HG03064 (cell line): ENCODE results near the gene DIP2B.
"Not testable (repeated sequence)": the region's sequence is repeated elsewhere in the genome, so short reads cannot be mapped to it uniquely, and the experiment has no call there.

Experiments
- ATAC-seq: cut with Tn5 transposase; IDR thresholded peaks from one replicate; pipeline ENCODE4 v1.9.1; 2021; ENCODE audit warnings: low read depth; ENCODE audit not compliant: unreplicated experiment

DIP2B gene

DNA sequence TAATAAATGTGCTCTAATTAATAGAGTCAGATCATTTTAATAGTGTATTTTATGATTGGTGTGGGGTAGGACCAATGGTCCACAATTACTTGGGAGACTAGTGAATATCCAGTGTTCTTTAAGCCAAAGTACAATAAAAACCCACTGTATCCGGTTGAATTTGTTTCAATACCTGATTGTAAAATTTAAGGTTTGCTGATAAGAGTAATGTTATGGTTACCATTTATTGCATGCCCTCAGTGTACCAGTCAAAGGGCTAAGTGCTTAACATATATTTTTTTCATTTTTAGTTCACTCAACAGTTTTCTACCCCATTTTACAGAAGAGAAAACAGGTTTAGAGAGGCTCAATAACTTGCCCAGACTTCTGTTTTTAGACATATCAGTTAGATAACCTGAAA, 161.2 kb downstream of the DIP2B start:
- ATAC-seq: no peak

- ATAC-seq: no peak
Measured at GRCh38 chr12:50672158-50672557, 167.4 kb downstream of the DIP2B start.

DNA sequence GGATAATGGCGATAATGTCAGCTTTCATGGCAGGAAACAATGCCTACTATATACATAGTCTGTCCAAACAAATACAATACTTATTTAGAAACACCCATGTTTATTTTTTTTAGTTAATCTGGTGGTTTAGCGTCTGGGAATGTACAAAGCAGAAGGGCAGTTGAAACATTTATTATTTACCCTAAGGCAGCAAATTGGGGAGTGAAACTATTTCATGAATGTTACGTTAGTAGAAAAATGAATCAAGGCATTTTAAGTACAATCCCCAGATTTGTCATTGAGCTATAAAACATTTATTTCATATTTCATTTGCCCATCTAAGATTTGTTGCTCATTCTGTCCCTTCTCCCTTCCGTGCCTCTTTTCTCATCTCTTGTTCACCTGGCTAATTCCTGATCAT, 172.0 kb downstream of the DIP2B start:
- ATAC-seq: no peak

DNA sequence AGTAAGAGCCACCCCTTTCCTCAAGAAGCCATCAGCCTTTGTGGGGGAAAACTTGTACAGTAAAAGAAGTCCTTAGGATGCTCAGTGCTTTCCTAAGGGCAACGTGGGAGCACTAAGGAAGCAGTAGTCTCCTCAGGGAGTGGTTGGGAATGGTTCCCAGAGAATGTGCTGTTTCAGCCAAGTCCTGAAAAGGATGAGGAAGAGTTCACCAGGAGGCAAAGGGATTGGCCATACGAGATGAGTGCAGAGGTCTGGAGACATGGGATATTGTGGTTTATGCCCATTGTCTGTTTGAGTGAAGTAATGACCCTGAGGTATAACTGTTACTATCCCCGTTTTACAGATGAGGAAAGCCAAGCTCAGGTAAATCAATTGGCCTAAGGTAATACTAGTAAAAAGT, 173.1 kb downstream of the DIP2B start:
- no peak for ATAC-seq

DNA sequence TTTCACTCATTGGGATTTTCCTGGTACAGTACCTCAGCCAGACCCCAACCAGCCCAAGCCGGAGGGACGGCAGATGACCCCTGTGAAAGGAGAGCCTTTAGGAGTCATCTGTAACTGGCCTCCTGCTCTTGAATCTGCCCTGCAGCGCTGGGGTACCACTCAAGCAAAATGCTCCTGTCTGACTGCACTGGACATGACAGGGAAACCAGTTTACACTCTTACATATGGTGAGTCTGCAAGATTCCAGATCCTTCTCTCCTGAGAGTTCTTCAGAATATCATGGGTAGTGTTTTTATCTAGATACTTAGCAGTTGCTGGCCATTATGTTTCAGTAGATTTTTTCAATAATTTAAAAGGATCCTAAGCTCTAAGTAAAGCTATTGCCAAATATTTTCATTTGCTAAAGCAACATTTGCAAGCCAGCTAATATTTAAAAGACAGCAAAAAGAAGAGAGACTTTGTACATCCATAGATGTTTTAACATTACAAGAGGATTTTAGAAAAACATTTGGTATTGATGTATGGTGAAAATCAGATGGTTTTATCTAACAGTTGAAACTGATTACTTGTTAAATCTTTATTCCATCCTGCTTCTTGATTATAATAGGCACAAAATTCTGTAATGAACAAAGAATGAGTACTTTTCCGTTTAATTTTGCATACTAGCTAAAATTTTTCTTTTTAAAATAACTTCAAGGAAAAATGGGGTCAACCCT, 174.0 kb downstream of the DIP2B start:
- ATAC-seq: no peak

DNA sequence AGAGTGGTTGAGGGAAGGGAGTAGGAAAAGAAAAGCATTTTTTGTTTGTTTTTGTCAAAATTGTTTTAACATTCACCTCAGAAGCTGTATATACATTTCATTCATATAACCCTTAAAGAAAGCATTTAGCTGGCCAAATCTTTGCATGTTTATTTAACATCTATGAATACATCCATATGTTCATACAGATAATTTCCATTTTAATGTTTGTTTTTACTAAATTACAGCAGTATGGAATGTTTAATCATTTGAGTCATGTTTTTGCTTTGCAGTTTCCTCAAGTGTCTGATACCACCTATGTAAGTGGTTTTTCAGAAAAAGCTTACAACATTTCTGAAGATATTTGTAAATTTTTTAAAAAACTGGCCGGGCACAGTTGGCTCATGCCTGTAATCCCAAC, 174.8 kb downstream of the DIP2B start:
- no peak for ATAC-seq

GRCh38 chr12:50681064-50681463, 176.3 kb downstream of the DIP2B start:
- ATAC-seq: not testable (repeated sequence)

- ATAC-seq: no peak
Measured at GRCh38 chr12:50685641-50686040, 180.9 kb downstream of the DIP2B start.

- ATAC-seq: no peak
Measured at GRCh38 chr12:50686406-50686805, 181.6 kb downstream of the DIP2B start.

DNA sequence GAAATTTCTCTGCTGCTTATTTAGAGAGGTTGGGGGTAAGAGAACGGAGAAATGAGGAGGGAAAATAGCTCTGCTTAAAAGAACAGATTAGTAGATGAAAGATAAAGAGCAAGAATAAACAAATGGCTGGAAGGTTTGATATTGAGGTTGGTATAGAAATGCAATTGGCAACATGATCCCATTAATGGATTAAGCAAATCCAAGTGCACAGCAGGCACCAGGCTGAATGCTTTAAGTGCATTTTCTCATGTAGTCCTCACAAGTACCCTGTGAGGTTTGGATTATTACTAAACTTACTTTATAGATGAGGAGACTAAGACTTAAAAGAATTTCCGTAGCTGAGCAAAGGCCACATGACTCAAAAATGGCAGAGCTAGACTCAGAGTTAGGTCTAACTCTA, 182.2 kb downstream of the DIP2B start:
- no peak for ATAC-seq

DNA sequence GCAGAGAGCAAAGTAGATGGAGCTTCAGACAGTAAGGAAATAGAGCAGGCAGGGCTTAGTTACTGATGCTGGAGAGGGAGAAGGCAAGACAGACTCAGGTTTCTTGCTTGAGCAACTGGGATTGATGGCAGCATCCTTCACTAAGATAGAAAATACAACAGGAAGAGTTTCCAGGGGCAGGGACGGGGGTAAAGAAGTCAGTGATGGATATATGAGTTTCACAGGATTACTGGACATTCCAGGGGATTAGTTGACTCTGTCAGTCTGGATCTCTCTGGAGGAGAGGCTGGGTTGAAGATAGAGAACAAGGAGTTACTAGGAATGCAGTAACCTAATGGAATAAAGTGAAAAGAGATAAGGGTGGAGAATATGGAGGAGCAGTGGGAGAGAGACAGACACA, 184.7 kb downstream of the DIP2B start:
- no peak for ATAC-seq

- ATAC-seq: no peak
Measured at GRCh38 chr12:50690925-50691324, 186.1 kb downstream of the DIP2B start.

- ATAC-seq: no peak
Measured at GRCh38 chr12:50695961-50696360, 191.2 kb downstream of the DIP2B start.

DNA sequence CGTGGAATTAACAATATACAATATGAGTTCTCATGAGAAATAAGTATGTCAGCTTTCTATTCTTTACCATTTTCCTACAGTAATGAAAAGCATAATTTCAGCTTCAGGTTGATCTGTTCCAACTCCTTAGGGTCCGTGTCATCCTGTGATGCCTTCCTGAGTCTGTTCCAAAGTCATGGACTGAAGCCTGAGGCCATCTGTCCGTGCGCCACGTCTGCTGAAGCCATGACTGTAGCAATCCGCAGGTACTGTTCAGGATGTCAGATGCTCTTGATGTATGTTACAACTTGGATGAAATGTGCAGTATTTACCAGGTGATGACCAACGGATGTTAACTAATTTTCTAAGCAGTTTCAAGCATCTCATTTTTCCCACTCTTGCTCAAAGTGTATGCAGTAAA, 192.1 kb downstream of the DIP2B start:
- no peak for ATAC-seq

GRCh38 chr12:50699154-50699553, 194.4 kb downstream of the DIP2B start:
- no peak for ATAC-seq

DNA sequence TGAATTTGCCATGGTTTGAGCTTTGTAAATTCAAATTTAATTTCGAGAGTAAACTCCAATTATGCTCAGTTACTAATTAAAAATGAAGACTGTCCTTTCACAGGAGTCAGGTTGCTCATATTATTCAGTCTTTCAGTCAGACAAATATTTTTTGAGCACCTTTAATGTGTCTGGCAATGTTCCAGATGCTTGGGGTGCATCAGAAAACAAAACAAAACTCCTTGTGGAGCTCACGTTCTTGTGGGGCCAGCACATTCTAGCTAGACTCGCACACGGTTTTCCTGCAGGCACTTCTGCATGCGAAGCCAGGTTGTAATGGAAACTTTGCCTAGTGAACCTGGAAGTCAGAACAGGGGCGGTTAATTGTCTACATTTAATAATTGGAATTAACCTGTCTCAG, 195.2 kb downstream of the DIP2B start:
- ATAC-seq: no peak

DNA sequence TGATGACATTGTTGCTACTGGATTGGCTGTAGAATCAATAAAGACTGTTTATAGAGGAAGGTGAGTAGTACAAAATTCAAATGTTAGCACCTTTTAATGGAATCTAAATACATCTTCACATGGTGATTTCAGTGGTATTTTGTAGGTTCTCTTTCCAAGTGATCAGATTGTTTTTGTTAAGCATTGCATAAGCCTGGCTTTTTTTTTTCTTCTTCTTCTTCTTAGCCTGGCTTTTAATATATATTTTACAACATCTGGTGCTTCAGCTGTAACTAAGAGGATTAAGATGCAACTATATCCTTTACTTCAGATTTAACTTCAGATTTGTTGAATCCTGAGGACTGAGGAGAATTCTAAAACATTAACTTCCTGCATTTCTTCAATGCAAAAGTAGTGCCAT, 201.8 kb downstream of the DIP2B start:
- ATAC-seq: no peak

- no peak for ATAC-seq
Measured at GRCh38 chr12:50707396-50707795, 202.6 kb downstream of the DIP2B start.

DNA sequence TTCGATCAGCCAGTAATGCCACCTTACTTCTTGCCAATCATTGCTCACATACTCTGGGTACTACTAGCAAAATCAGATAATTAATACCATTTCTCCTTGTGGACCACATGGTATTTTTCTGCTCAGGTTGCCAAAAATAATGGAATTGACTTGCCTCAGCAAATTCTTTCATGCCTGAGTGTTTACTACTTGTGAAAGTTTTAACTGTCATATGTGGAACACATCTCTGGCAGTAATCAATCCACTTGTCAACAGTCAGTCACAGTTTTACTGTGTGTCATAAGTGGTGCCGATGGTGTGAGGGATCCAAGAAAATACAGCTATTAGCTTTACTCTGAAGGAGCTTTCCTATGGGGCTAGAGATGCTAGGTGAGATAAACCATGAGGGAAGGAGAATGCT, 203.8 kb downstream of the DIP2B start:
- ATAC-seq: no peak

DNA sequence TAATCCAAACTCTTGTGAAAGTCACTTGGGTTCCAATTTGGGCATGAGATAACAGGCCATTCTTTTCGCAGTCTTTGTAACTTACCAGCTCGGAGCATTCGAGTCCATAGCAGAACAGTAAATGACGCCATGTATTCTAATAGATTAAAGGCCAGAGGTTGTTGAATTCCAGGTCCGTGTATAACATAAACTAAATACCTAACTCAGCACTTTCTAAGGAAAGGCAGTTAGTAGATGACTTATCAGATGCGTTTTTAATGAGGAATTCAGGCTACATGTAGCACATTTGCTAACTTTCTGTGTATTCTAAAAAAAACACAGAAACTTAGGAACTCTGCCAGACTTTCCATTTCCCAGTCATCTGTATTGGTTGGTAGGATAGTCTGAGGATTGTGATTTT, 206.3 kb downstream of the DIP2B start:
- no peak for ATAC-seq

DNA sequence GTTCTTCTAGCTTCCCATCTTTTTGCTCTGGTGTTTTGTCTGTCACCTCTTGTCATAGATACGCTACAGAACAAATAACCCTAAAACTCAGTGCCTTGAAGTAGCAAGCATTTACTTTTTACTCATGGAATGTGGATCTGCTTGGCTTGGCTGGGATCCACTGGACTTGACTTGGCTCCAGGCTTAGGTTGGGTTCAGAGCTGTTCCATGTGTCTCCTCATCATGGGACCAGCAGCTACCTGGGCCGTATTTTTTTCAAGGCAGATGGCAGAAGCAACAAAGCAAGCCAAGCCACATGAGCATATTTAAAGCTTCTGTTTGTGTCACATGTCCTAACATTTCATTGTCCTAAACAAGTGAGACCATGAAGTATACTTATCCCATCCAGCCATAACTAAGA, 210.4 kb downstream of the DIP2B start:
- ATAC-seq: no peak

DNA sequence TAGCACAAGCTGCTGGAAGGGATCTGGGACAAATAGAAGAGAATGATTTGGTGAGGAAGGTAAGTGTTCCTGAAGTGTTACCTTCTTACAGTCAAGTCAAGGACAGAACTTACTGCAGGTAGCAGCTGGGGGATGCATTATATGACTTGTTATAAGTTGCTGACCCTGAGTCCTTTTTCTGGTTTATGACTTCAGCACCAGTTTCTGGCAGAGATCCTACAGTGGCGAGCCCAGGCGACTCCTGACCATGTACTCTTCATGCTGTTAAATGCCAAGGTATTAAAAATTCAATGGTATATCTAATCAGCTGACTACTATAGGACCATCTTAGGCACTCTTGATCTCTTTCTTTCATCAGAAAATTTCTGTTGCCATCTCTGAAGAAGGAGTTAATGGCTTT, 214.0 kb downstream of the DIP2B start:
- no peak for ATAC-seq

DNA sequence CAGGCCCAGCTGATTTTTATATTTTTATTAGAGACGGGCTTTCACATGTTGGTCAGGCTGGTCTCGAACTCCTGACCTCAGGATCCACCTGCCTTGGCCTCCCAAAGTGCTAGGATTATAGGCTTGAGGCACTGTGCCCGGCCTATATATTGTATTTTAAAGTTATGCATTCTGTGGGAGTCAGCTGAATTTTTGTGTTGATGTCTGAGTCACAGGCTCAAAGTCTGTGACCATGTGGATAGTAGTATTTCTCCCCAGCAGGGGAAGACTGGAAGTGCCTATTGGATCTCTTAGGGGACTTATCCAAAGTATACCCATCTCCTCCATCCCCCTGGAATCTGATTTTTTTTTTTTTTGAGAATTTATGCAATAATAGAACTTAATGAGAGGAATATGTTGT, 215.3 kb downstream of the DIP2B start:
- ATAC-seq: no peak
